ENCODE measurements around the gene DIS3L. TPM values are rescaled to one million over a fixed set of nuclear protein-coding genes. Genes with fewer than 3 reads are reported as not detected.

The DIS3L gene
- total and polyA plus RNA-seq, 11 donors = 13.0 to 62.5 (median 34.1) TPM

DNA sequence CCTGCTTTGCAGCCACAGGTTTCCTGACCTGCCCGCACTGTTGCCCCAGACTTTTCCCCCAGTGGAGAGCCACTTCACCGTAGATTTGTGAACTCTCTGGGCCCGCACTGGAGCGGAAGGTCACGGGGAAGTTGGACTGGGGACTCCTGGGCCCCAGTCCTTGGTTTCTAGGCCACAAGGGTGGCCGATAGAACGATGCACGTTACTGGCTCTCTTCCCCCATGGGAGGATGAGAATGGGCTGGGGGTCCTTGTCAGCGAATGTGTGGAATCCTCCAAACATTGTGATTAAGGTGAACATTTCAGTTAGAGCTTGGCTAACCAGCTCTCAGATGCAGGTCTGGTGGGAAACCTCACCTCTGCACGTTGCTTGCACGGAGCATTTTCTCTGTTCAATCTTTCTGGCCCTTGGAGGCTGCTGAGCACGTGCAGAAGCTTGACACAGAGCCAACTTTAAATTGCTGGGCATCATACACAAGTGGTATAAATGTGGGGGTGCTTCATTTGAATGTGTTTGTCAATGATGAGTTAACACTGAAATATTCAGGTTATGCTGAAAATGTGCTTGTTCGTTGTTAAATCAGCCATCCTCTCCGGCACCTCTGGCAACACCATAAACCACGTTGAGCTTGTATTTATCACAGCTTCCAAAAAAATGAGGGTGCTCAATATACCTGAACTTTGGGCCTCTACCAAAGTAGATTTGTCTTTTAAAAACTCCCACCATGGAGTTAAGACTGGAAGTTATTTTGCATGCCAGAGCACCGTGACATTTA is 976 bp downstream of the DIS3L start:
- H3K9me3 ChIP-seq = no peaks in the 10 kb centered on the region
- peaks cover 4 to 37% (median 19%) of the 10 kb centered on the region in 12 donors for H3K4me1 ChIP-seq
- peak overlapping the region; percentile 85 to 95 (median 92) for H3K27ac ChIP-seq
- no peaks in the 10 kb centered on the region for H3K27me3 ChIP-seq
- intact Hi-C loops (cut with DNase I) = loop anchor here in 1 of 10 donors (5.0 kb wide), 1 partner anchor 203 kb away; the partner anchor contains the start of gene SNAPC5
- no peak for DNase-seq
- H3K36me3 ChIP-seq = peaks cover 0 to 29% (median 17%) of the 10 kb centered on the region in 9 donors
- peak; percentile 7 to 50 (median 50) for ATAC-seq
- TF ChIP-seq, protein P1, sequence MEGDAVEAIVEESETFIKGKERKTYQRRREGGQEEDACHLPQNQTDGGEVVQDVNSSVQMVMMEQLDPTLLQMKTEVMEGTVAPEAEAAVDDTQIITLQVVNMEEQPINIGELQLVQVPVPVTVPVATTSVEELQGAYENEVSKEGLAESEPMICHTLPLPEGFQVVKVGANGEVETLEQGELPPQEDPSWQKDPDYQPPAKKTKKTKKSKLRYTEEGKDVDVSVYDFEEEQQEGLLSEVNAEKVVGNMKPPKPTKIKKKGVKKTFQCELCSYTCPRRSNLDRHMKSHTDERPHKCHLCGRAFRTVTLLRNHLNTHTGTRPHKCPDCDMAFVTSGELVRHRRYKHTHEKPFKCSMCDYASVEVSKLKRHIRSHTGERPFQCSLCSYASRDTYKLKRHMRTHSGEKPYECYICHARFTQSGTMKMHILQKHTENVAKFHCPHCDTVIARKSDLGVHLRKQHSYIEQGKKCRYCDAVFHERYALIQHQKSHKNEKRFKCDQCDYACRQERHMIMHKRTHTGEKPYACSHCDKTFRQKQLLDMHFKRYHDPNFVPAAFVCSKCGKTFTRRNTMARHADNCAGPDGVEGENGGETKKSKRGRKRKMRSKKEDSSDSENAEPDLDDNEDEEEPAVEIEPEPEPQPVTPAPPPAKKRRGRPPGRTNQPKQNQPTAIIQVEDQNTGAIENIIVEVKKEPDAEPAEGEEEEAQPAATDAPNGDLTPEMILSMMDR (IDR thresholded peaks at IDR 0.05) = no peak
- no peak for TF ChIP-seq POLR2A (IDR thresholded peaks at IDR 0.05)
- peak overlapping the region; percentile 59 to 96 (median 80) for H3K4me3 ChIP-seq
- WGBS, 4 donors = 3 to 8% (median 6%) methylated on average over 16 of the region's 16 CpGs

DNA sequence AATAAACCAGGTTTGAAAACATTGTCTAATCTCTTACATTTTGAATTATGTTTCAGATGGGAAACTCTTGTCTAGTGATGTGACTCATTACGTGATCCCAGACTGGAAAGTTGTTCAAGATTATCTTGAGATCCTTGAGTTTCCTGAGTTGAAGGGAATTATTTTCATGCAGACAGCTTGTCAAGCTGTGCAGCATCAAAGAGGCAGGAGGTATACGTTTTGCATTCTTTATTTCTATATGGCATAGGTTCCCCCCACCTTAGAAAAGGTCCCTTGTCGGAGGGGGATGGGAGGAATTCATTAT is 1.5 kb downstream of the DIS3L start:
- H3K9me3 ChIP-seq = no peaks in the 10 kb centered on the region
- DNase-seq (no peak), ATAC-seq (no peak)
- WGBS, 4 donors = 38 to 46% (median 43%) methylated on average over 3 of the region's 3 CpGs
- H3K4me1 ChIP-seq = peaks cover 4 to 37% (median 19%) of the 10 kb centered on the region in 12 donors
- TF ChIP-seq, protein P1 (IDR thresholded peaks at IDR 0.05) = no peak
- TF ChIP-seq POLR2A (IDR thresholded peaks at IDR 0.05) = no peak
- H3K4me3 ChIP-seq = peak overlapping the region in 7 of 12 donors; percentile 69 to 96 (median 83)
- intact Hi-C loops (cut with DNase I) = loop anchor here in 2 of 10 donors (5.0 kb wide), 1 partner anchor 202 kb away; the partner anchor contains the start of gene SNAPC5 (in 2 of the 2)
- H3K27me3 ChIP-seq = no peaks in the 10 kb centered on the region
- peaks cover 0 to 30% (median 21%) of the 10 kb centered on the region in 9 donors for H3K36me3 ChIP-seq
- peak overlapping the region in 9 of 12 donors; percentile 85 to 95 (median 92) for H3K27ac ChIP-seq

DNA sequence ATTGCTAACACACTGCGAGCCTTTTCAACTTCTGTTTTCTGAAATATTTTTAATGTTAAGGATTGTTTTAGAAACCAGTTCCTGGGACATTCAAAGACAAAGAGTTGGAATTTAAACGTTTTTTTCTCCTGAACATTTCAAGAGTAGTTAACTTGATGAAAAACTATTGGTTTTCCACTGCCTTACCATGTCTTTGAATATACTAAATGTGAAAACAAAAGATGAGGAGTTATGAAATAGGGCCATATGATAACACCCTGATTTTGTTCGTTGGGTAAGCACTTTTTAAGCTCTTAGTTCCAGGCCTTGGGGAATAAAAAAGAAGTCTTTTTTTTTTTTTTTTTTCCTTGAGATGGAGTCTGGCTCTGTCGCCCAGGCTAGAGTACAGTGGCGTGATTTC is 2.8 kb downstream of the DIS3L start:
- DNase-seq = no peak
- H3K27ac ChIP-seq = no peak overlapping the region
- 75 to 82% (median 76%) methylated on average over 5 of the region's 5 CpGs for WGBS, 4 donors

DNA sequence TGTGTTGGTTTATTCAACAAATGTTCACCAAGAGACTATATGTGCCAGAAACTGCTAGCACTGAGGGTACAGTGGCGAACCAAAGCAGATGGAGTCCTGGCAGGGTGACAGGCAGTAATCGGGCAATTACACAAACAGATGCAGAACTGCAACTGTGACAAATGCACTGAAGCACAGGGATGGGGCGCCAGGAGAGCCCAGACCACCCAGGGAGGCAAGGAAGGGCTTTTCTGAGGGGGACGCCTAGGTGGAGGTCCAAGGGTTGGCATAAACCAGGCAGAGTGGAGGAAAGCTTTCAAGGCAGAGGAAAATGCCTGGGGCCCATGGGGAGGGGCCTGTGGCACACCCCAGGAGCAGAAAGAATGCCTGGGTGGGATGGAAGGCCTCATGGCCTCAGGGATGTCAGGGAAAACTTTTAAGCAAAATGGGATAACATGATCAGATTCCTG is 5.5 kb downstream of the DIS3L start:
- no peak for ATAC-seq
- Histone ChIP-seq H3K36me3 (peaks cover 0 to 61% (median 36%) of the 10 kb centered on the region in 9 donors), H3K4me3 (no peak overlapping the region), H3K4me1 (peaks cover 0 to 23% (median 13%) of the 10 kb centered on the region in 12 donors), H3K27ac (no peak overlapping the region), H3K27me3 (no peaks in the 10 kb centered on the region), H3K9me3 (no peaks in the 10 kb centered on the region)
- DNase-seq = no peak
- WGBS, 4 donors = 74 to 81% (median 80%) methylated on average over 4 of the region's 4 CpGs
- TF ChIP-seq, protein P1 (IDR thresholded peaks at IDR 0.05) = no peak
- TF ChIP-seq POLR2A (IDR thresholded peaks at IDR 0.05) = no peak
- intact Hi-C loops (cut with DNase I) = loop anchor here in 1 of 10 donors (5.0 kb wide), 1 partner anchor 198 kb away; the partner anchor contains the start of gene SNAPC5

More for the DNA sequence above, 2.8 kb downstream of the DIS3L start:
- Histone ChIP-seq H3K27me3 (no peaks in the 10 kb centered on the region), H3K4me1 (peaks cover 4 to 37% (median 19%) of the 10 kb centered on the region in 12 donors), H3K9me3 (no peaks in the 10 kb centered on the region), H3K36me3 (peaks cover 0 to 41% (median 30%) of the 10 kb centered on the region in 9 donors), H3K4me3 (no peak overlapping the region)
- TF ChIP-seq, protein P1 (IDR thresholded peaks at IDR 0.05) = no peak
- no peak for TF ChIP-seq POLR2A (IDR thresholded peaks at IDR 0.05)
- intact Hi-C loops (cut with DNase I) = loop anchor here in 1 of 10 donors (5.0 kb wide), 1 partner anchor 201 kb away; the partner anchor contains the start of gene SNAPC5
- no peak for ATAC-seq
